Hepatocyte (in vitro differentiated cells): ENCODE data around the gene DIABLO. TPM values are rescaled to one million over a fixed set of nuclear protein-coding genes. Genes with fewer than 3 reads are reported as not detected.
"Not testable (repeated sequence)": the region's sequence is repeated elsewhere in the genome, so short reads cannot be mapped to it uniquely, and the experiment has no call there.

Experiments used
- DNase-seq: peaks from one replicate; pipeline ENCODE4 v3.0.0-alpha.2; 2016; ENCODE audit warnings: low spot score
- H2AFZ ChIP-seq: fragments of 200-600 bp; sonication (generic); 2 replicates; pipeline ENCODE4 v1.6.0; 2016; ENCODE audit warnings: antibody characterized with exemption, mild to moderate bottlenecking
- H3K27ac ChIP-seq: fragments of 200-600 bp; sonication (generic); 2 replicates; pipeline ENCODE4 v1.5.1; 2016; ENCODE audit warnings: mild to moderate bottlenecking
- H3K27me3 ChIP-seq: fragments of 200-600 bp; sonication (generic); 2 replicates; pipeline ENCODE4 v1.6.1; 2016
- H3K36me3 ChIP-seq: fragments of 200-600 bp; sonication (generic); replicated peaks from 2 replicates; pipeline ENCODE4 v1.5.1; 2016; ENCODE audit warnings: low read depth; ENCODE audit not compliant: insufficient read depth
- H3K4me1 ChIP-seq: fragments of 200-600 bp; sonication (generic); 2 replicates; pipeline ENCODE4 v1.5.1; 2016; ENCODE audit warnings: mild to moderate bottlenecking, moderate library complexity; ENCODE audit not compliant: insufficient read depth
- H3K4me2 ChIP-seq: fragments of 200-600 bp; sonication (generic); 2 replicates; pipeline ENCODE4 v1.6.0; 2016
- H3K4me3 ChIP-seq: fragments of 200-600 bp; sonication (generic); 2 replicates; pipeline ENCODE4 v1.5.1; 2016; ENCODE audit warnings: mild to moderate bottlenecking
- H3K79me2 ChIP-seq: fragments of 200-600 bp; sonication (generic); 2 replicates; pipeline ENCODE4 v1.6.0; 2017; ENCODE audit warnings: mild to moderate bottlenecking
- H3K9me2 ChIP-seq: fragments of 200-600 bp; sonication (generic); replicated peaks from 2 replicates; pipeline ENCODE4 v1.6.0; 2017; ENCODE audit warnings: mild to moderate bottlenecking; ENCODE audit not compliant: insufficient read depth
- H3K9me3 ChIP-seq: fragments of 200-600 bp; sonication (generic); 2 replicates; pipeline ENCODE4 v1.5.1; 2016; ENCODE audit warnings: low read depth, mild to moderate bottlenecking
- H4K20me1 ChIP-seq: fragments of 200-600 bp; sonication (generic); 2 replicates; pipeline ENCODE4 v1.6.0; 2016; ENCODE audit warnings: mild to moderate bottlenecking; ENCODE audit not compliant: insufficient read depth, poor library complexity, severe bottlenecking
- EZH2 ChIP-seq: fragments of 200-600 bp; sonication (generic); IDR thresholded peaks from 2 replicates; pipeline ENCODE4 v1.6.1; 2016; ENCODE audit warnings: antibody characterized with exemption, mild to moderate bottlenecking, borderline replicate concordance
- EZH2phosphoT487 ChIP-seq: fragments of 200-600 bp; sonication (generic); IDR thresholded peaks from one replicate; pipeline ENCODE4 v1.6.1; 2018; ENCODE audit warnings: antibody characterized with exemption, mild to moderate bottlenecking, low read depth, moderate library complexity; ENCODE audit not compliant: unreplicated experiment, severe bottlenecking
- WGBS: methylation state at CpG from one replicate; pipeline ENCODE4 v1.1.6; 2016; ENCODE audit warnings: low lambda C conversion rate; ENCODE audit errors: missing lambda C conversion rate; 5-methylcytosine and 5-hydroxymethylcytosine counted together
- polyA plus RNA-seq: library from polyadenylated mRNA; unstranded; fragments of >200 nt; fragmentation: Nextera tagmentation; extraction: Ambion mirVana; gene quantifications from 2 replicates; pipeline ENCODE4 v1.2.1, GENCODE V29; 2016
- total RNA-seq: library from RNA; depleted of rRNA; stranded (reverse); fragments of >200 nt; gene quantifications from 2 replicates; pipeline ENCODE4 v1.2.3, GENCODE V29; 2014
- TF ChIP-seq, protein P1 (sequence below): fragments of 200-600 bp; sonication (generic); IDR thresholded peaks from 2 replicates; pipeline ENCODE4 v1.5.1; 2016; ENCODE audit warnings: antibody characterized with exemption, mild to moderate bottlenecking; ENCODE audit not compliant: poor library complexity

The DIABLO gene
- total and polyA plus RNA-seq, 2 experiments from 2014 or later, result 77.4 to 96.5 TPM

DNA sequence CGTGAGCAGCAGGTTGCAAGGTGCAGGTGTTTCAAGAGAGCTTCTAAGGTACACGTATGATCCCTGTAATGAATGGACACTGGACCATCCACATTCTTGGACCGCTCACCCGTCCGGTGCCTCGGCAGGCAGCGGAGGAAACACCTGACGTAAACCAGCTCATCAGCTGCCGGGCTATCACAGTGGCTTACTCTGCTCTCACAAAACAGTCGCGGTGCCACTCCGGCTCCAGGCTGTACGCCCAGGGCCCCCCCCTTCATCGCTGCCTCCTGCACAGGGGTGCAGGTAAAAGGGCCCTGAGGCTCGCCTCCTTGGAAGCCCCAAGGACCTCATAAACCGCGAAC lies 40.0 kb upstream of the DIABLO start:
- Histone ChIP-seq H3K4me1 (peaks cover 6% of the 10 kb centered on the region), H4K20me1 (no peaks in the 10 kb centered on the region), H3K4me3 (peak overlapping the region; percentile 74), H3K9me3 (no peaks in the 10 kb centered on the region), H2AFZ (peak overlapping the region; percentile 96), H3K27me3 (no peaks in the 10 kb centered on the region), H3K79me2 (peaks cover 21% of the 10 kb centered on the region), H3K9me2 (no peaks in the 10 kb centered on the region), H3K27ac (peak overlapping the region; percentile 92), H3K36me3 (no peaks in the 10 kb centered on the region), H3K4me2 (peak overlapping the region; percentile 88)
- no peak for TF ChIP-seq EZH2
- TF ChIP-seq, protein P1, sequence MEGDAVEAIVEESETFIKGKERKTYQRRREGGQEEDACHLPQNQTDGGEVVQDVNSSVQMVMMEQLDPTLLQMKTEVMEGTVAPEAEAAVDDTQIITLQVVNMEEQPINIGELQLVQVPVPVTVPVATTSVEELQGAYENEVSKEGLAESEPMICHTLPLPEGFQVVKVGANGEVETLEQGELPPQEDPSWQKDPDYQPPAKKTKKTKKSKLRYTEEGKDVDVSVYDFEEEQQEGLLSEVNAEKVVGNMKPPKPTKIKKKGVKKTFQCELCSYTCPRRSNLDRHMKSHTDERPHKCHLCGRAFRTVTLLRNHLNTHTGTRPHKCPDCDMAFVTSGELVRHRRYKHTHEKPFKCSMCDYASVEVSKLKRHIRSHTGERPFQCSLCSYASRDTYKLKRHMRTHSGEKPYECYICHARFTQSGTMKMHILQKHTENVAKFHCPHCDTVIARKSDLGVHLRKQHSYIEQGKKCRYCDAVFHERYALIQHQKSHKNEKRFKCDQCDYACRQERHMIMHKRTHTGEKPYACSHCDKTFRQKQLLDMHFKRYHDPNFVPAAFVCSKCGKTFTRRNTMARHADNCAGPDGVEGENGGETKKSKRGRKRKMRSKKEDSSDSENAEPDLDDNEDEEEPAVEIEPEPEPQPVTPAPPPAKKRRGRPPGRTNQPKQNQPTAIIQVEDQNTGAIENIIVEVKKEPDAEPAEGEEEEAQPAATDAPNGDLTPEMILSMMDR, result no peak
- no peak for TF ChIP-seq EZH2phosphoT487
- 2% methylated on average over 17 of the region's 17 CpGs for WGBS
- DNase-seq, result peak; percentile 57

DNA sequence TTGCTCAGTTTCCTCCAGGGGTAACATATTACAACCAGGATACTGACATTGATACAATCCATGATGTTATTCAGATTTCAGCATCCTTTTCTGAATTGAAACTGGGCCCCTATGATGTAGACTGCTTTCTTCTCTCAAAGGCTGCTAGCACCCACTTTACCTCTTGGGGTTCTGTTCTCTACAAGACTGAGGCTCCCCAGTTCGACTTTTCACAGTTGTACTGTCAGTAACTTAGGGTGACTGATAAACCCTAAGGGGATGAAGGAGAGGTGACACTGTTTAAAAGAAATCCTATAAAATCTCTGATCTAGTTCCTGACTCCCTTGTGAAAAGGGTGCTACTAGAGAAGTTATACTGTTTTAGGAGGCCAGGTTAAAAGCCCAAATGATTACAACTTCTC lies 39.6 kb upstream of the DIABLO start:
- 79% methylated on average over 1 of the region's 1 CpG for WGBS
- H3K4me3 ChIP-seq, result peak overlapping the region; percentile 74
- no peak for DNase-seq
- no peaks in the 10 kb centered on the region for H3K27me3 ChIP-seq
- no peaks in the 10 kb centered on the region for H4K20me1 ChIP-seq
- peaks cover 6% of the 10 kb centered on the region for H3K4me1 ChIP-seq
- H3K9me3 ChIP-seq, result no peaks in the 10 kb centered on the region
- TF ChIP-seq EZH2phosphoT487, result no peak
- TF ChIP-seq, protein P1, result no peak
- TF ChIP-seq EZH2, result no peak
- H3K9me2 ChIP-seq, result no peaks in the 10 kb centered on the region
- H3K36me3 ChIP-seq, result no peaks in the 10 kb centered on the region
- H3K27ac ChIP-seq, result peak overlapping the region; percentile 92
- peak overlapping the region; percentile 88 for H3K4me2 ChIP-seq
- H2AFZ ChIP-seq, result peak overlapping the region; percentile 96
- peaks cover 21% of the 10 kb centered on the region for H3K79me2 ChIP-seq

DNA sequence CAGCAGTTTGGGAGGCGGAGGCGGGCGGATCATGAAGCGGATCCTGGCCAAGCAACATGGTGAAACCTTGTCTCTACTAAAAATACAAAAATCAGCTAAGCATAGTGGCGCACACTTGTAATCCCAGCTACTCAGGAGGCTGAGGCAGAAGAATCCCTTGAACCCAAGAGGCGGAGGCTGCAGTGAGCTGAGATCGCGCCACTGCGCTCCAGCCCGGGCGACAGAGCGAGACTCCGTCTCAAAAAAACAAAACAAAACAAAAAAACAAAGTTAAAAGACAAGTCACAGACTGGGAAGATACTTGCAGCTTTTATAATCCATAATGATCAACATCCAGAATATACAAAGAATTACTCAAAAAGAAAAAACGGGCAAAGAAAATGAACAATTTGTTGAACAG lies 34.9 kb upstream of the DIABLO start:
- H3K4me3 ChIP-seq, H3K9me2 ChIP-seq, H4K20me1 ChIP-seq, H3K27me3 ChIP-seq, H3K4me2 ChIP-seq, H3K9me3 ChIP-seq, H2AFZ ChIP-seq, H3K4me1 ChIP-seq, H3K36me3 ChIP-seq, H3K27ac ChIP-seq, DNase-seq: not testable (repeated sequence)
- 92% methylated on average over 14 of the region's 14 CpGs for WGBS
- H3K79me2 ChIP-seq, result peaks cover 20% of the 10 kb centered on the region

DNA sequence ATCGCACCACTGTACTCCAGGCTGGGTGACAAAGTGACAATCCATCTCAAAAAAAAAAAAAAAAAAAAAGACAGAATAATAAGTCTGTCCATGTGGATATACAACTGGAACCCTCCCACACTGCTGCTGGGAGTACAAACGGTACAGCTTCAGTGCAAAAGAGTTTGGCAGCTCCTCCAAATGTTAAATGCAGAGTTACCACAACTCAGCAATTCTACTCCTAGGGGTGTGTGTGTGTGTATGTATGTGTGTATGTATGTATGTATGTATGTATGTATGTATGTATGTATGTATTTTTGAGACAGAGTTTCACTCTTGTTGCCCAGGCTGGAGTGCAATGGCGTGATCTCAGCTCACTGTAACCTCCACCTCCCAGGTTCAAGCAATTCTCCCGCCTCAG lies 33.1 kb upstream of the DIABLO start:
- H3K27ac ChIP-seq, H3K36me3 ChIP-seq, H3K9me2 ChIP-seq, H3K9me3 ChIP-seq, H3K4me3 ChIP-seq, H4K20me1 ChIP-seq, H3K79me2 ChIP-seq, H3K4me2 ChIP-seq, H2AFZ ChIP-seq, H3K27me3 ChIP-seq, DNase-seq, H3K4me1 ChIP-seq: not testable (repeated sequence)
- 98% methylated on average over 4 of the region's 4 CpGs for WGBS

DNA sequence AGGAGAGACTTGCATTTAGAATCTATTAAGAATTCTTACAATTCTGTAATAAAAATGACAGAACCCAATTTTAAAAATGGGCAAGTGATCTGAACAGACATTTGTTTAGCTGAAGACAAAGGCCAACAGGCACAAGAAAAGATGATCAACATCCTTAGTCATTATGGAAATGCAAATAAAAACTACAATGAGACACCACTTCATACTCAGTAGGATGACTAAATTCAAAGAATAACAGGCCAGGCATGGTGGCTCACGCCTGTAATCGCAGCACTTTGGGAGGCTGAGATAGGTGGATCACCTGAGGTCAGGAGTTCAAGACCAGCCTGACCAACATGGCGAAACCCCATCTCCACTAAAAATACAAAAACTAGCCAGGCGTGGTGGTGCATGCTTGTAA lies 32.6 kb upstream of the DIABLO start:
- H3K79me2 ChIP-seq, H3K36me3 ChIP-seq, H3K27ac ChIP-seq, H3K27me3 ChIP-seq, H3K9me3 ChIP-seq, H3K4me2 ChIP-seq, H4K20me1 ChIP-seq, DNase-seq, H3K4me3 ChIP-seq, H3K9me2 ChIP-seq, H3K4me1 ChIP-seq, H2AFZ ChIP-seq: not testable (repeated sequence)
- 94% methylated on average over 4 of the region's 4 CpGs for WGBS
